HL-60 (cell line): ENCODE data around the gene HAL.

Experiments used
- DNase-seq, 2 experiments: peaks; one replicate each; pipeline ENCODE4 v3.0.0-alpha.2; 2010 to 2020; ENCODE audit warnings: low read depth in 1 of 2, low spot score in 1 of 2
- H3K27ac ChIP-seq: fragments of 250-450 bp; sonication (Bioruptor Pico); replicated peaks from 2 replicates; pipeline ENCODE4 v1.5.1; 2020; ENCODE audit warnings: mild to moderate bottlenecking, moderate library complexity
- H3K27me3 ChIP-seq: fragments of 250-450 bp; sonication (Bioruptor Pico); 2 replicates; pipeline ENCODE4 v1.5.1; 2021; ENCODE audit warnings: mild to moderate bottlenecking, moderate library complexity; ENCODE audit not compliant: insufficient read depth, poor library complexity, severe bottlenecking
- H3K4me3 ChIP-seq: replicated peaks from 2 replicates; pipeline ENCODE4 v1.5.1; 2011; ENCODE audit warnings: mild to moderate bottlenecking, control low read depth, low read length; ENCODE audit not compliant: insufficient read depth
- CTCF ChIP-seq: IDR thresholded peaks from one replicate; pipeline ENCODE4 v1.5.1; 2011; ENCODE audit warnings: low read length, control low read depth, inconsistent platforms; ENCODE audit not compliant: insufficient read depth
- GABPA ChIP-seq: IDR thresholded peaks from 2 replicates; pipeline ENCODE4 v1.6.1; 2012; ENCODE audit warnings: low read depth
- POLR2AphosphoS5 ChIP-seq: IDR thresholded peaks from 2 replicates; pipeline ENCODE4 v1.6.1; 2012; ENCODE audit warnings: low read depth
- REST ChIP-seq: IDR thresholded peaks from 2 replicates; pipeline ENCODE4 v1.6.1; 2012; ENCODE audit warnings: low read depth; ENCODE audit not compliant: insufficient replicate concordance
- SPI1 ChIP-seq: IDR thresholded peaks from 2 replicates; pipeline ENCODE4 v1.6.1; 2012; ENCODE audit warnings: low read depth, mild to moderate bottlenecking, borderline replicate concordance

HAL gene

DNA sequence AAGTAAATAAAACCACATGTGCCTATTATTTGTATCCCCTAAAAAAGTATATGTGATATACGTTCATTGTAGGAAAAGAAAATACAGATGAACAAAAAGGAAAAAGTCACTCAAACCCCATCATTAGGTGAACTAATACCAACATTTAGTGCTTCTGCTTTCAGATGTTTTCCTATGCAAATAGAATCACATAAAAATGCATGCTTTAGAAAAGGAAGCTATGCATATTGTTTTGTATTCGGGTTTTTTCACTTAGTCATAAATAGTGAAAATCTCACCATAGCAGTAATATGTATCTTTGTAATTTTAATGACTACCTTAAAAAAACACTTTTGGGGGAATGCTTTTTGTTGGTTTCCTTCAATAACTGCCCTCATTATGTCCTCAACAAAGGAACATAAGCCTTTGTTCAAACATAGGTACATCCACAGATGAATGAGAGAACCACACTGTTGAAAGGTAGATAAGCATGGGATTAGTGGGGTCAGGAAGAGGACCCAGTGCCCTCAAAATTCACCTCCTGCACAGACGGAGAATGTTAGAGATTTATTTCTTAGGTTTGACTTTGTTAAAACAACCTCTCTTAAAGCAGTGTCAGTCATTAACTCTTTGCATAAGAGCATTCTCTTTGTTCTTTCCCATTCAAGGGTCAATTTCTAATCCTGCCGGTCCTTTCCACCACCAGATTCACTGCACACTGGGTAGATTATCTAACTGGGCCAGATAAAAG, 46.5 kb downstream of the HAL start:
- no peak for DNase-seq
- H3K27me3 ChIP-seq, result no peaks in the 10 kb centered on the region
- H3K27ac ChIP-seq, result no peak overlapping the region
- no peak overlapping the region for H3K4me3 ChIP-seq
- TF ChIP-seq CTCF, result no peak
- TF ChIP-seq REST, result no peak
- no peak for TF ChIP-seq SPI1
- TF ChIP-seq GABPA, result no peak
- TF ChIP-seq POLR2AphosphoS5, result no peak

DNA sequence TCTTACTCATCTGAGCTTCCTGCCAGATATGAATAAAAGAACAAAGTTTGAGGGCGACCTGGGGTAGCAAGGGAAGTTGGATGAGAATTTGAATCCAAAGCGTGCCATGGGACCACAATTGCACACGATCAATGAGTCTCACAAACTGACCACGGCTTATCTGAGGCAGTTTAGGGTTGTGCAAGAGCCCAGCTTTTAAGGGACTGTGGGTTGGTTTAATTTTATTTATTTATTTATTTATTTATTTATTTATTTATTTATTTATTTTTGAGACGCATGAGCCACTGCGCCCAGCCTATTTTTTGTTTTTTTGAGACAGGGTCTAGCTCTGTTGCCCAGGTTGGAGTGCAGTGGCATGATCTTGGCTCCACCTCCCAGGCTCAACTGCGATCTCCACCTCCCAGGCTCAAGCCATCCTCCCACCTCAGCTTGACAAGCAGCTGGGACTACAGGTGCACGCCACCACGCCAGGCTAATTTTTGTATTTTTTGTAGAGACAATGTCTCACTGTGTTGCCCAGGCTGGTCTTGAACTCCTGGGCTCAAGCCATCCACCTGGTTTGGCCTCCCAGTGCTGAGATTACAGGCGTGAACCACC, 51.9 kb downstream of the HAL start:
- no peak overlapping the region for H3K4me3 ChIP-seq
- no peak for DNase-seq
- H3K27ac ChIP-seq, result no peak overlapping the region
- TF ChIP-seq GABPA, result no peak
- no peak for TF ChIP-seq CTCF
- TF ChIP-seq POLR2AphosphoS5, result no peak
- TF ChIP-seq REST, result no peak
- H3K27me3 ChIP-seq, result no peaks in the 10 kb centered on the region

GRCh38 chr12:95943330-95943842, 52.8 kb downstream of the HAL start, which contains the start of gene AMDHD1:
AMDHD1 (plus strand) TSS chr12:95943331; CDS start chr12:95943399, 68 bp downstream.
- peak within 1 kb of the TSS; percentile 70 for H3K4me3 ChIP-seq
- peak; percentile 38 to 57 for DNase-seq
- no peaks in the 10 kb centered on the region for H3K27me3 ChIP-seq
- TF ChIP-seq SPI1 (peak; percentile 20; the same call in 1 of the 2 replicates), CTCF (no peak)
- H3K27ac ChIP-seq, result peak within 1 kb of the TSS; percentile 88
